Stimulated activated CD8-positive, alpha-beta memory T cell treated with anti-CD3 and anti-CD28 coated beads, Interleukin-2, amount 100 ng/mL, for 1 hour (primary cell): ENCODE data around the gene DNAJC15.

Experiments used
- DNase-seq, 2 donors: peaks; one replicate each; pipeline ENCODE4 v3.0.0-alpha.2; 2020; ENCODE audit warnings: low read depth in 2 of 2

The DNAJC15 gene

DNA sequence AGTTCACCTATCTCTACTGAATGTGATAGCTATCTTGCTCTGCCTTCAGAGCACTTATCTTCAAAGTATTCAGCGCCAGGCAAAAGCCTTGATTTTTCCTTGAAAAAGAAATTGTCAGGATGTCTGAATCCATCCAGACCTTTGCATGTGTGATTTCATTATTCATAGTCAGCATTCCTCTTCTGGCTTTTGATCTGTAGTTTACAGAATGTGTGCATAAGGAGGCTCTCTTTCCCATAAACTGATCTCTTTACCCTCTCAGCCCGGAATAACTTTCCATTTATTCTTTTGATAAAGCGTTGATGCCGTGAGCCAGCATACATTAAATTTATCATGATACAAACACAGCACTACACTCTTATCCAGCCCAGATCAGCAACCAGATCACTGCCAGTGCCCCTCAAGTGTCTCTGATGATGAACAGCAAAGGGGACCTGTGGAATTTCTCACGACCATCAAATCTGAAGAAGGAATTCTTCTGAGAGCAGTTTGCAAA is 130.8 kb downstream of the DNAJC15 start:
- no peak for DNase-seq

DNA sequence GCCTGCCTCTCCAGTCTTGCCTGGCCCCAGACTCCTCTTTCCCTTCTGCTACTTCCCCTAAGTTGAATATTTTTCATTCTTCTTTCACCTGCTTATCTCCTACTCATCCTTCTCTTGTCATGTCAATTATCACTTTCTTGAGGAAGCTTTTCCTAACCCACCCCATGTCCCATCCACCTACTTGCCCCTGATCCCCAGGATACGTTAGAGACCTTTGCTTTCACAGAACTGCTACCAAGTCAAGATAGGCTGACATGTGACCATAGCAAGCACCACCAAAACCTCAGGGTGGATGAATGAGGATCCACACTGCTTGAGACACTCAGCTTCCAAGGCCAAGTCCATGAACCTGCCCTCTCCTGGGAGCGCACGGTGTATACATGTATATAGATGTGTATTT is 131.5 kb downstream of the DNAJC15 start:
- no peak for DNase-seq

DNA sequence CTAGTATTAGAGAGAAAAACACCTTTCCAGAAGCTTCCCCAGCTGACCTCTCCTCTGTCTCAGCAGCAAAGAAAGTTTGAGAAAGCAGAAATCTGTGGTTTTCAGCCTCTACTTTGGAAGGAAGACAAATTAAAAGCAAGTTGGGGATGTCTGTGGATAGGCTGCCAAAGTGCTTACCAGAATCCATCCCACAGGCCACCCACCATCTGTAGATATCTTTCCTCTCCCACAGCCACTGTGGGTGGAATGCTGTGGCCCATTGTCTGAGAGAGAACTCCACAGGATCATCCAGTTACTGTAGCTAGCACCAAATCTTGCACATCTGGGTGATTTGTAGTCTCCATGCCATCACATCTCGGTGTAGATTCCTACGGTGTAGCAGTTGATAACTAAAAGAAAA is 133.5 kb downstream of the DNAJC15 start:
- no peak for DNase-seq

DNA sequence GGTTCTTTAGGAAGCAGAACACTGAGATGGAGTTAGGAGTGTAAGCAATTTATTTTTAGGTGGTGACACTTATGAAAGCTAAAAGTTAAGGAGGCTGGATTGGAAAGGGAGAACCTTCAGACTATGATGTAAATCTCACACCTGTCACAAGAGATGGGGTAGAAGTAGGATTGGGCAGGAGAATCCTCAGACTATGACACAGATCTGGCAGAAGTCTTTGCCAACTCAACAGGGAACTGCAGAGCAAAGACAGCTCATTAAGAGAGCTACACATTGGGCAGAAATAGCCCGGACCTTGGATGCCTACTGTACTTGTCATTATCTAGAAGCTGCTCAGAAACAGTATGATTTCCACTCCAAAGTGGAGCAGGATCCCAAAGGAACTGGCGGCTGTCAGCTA is 134.4 kb downstream of the DNAJC15 start:
- no peak for DNase-seq

DNA sequence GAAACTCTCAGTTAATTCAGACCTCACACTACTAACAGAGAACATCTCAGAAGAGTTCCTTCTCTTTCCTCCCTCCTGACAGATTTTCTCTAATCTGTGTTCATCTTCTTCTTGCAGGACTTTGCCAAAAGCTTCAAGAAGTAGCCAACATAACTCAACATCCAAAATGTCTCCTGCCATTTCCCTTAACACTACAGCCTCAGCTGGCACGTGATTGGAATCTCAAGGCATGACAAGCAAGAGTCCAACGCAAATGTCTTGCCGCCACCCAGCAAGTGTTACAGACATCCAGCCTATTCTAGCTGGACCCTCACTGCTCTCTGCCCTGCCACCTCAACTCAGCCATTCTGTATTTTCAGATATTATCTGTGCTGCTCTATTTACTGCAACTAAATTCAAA is 135.1 kb downstream of the DNAJC15 start:
- no peak for DNase-seq

DNA sequence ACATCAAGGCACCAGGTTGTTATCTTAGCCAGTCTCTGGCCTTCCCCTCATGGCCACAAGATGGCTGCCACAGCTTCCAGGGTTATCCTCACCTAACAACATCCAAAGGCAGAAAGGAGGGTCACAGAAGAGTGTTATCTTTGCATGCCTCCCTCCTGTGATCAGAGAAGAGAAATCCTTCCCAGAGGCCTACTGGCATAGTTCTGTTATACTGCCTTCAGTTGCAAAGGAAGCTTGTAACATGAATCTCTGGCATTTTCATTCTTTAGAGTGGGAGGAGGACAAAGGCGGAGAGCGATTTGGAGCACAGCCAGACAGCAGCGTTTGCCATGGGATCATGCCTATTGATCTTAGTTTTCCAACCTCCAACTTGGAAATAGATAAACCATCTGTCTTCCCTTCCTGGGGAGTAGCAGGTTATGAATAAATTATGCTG is 135.7 kb downstream of the DNAJC15 start:
- DNase-seq = no peak
